ENCODE data around the gene GMDS. TPM values are rescaled to one million over a fixed set of nuclear protein-coding genes. Genes with fewer than 3 reads are reported as not detected.

GMDS gene
- total RNA-seq, 1 experiment from 2014 or later = 27.6 TPM

GRCh38 chr6:2097464-2097863, 147.9 kb downstream of the GMDS start:
- WGBS (ENCODE audit: extremely low coverage, insufficient read length, low lambda C conversion rate) = no CpG with 5 or more reads among the region's 3 CpGs

More at GRCh38 chr6:2097464-2097863, 147.9 kb downstream of the GMDS start:
- no peak overlapping the region for H2BK120ac ChIP-seq (ENCODE audit: low read depth, low read length, poor library complexity, severe bottlenecking)
- H3K79me2 ChIP-seq (ENCODE audit: insufficient read depth, low read length) = no peaks in the 10 kb centered on the region
- no peaks in the 10 kb centered on the region for H3K27me3 ChIP-seq (ENCODE audit: insufficient read depth, low read length)
- no peak overlapping the region for H3K4ac ChIP-seq (ENCODE audit: low read depth, low read length)
- no peaks in the 10 kb centered on the region; the same call in 1 of the 2 replicates for H3K4me1 ChIP-seq (ENCODE audit: insufficient read depth, low read length)
- H2BK12ac ChIP-seq (ENCODE audit: insufficient read length, low read depth, low read length) = no peak overlapping the region
- no peak overlapping the region for H2BK15ac ChIP-seq (ENCODE audit: low read depth, low read length)
- no peak overlapping the region for H3T11ph ChIP-seq (ENCODE audit: low read length)
- H3K4me2 ChIP-seq (ENCODE audit: insufficient read depth, insufficient read length, low read length) = no peak overlapping the region
- H3K9me3 ChIP-seq (ENCODE audit: control insufficient read depth, low read depth, low read length) = no peaks in the 10 kb centered on the region
- no peak overlapping the region for H3K27ac ChIP-seq (ENCODE audit: insufficient read length, low read depth, low read length)
- H4K8ac ChIP-seq (replicated peaks; ENCODE audit: insufficient read length, low read depth, low read length) = no peak overlapping the region
- no peaks in the 10 kb centered on the region for H3K23me2 ChIP-seq (ENCODE audit: insufficient read length, low read depth, low read length, poor library complexity, severe bottlenecking)
- H3K56ac ChIP-seq (ENCODE audit: insufficient read length, low read depth, low read length) = no peak overlapping the region
- no peak overlapping the region for H2BK5ac ChIP-seq (ENCODE audit: insufficient read length, low read length)
- no peaks in the 10 kb centered on the region for H3K9me3 Mint-ChIP-seq
- H2AK5ac ChIP-seq (ENCODE audit: insufficient read length, low read length) = no peak overlapping the region
- no peak overlapping the region for H4K5ac ChIP-seq (ENCODE audit: insufficient read length, low read depth, low read length)
- no peak overlapping the region for H3K9ac ChIP-seq (ENCODE audit: extremely low read depth, insufficient read length, low read length)
- peaks cover 4% of the 10 kb centered on the region in 2 experiments for H3K4me1 Mint-ChIP-seq
- H2BK20ac ChIP-seq (ENCODE audit: low read depth, low read length, poor library complexity, severe bottlenecking) = no peak overlapping the region
- no peaks in the 10 kb centered on the region for H3K27me3 Mint-ChIP-seq (ENCODE audit: low read depth)
- H3K18ac ChIP-seq (ENCODE audit: insufficient read length, low read depth, low read length) = no peak overlapping the region
- H3K27ac Mint-ChIP-seq = no peak overlapping the region
- H3K23ac ChIP-seq (ENCODE audit: insufficient read length, low read depth, low read length) = no peak overlapping the region
- no peak overlapping the region for H2AFZ ChIP-seq (ENCODE audit: low read length)
- H4K91ac ChIP-seq (ENCODE audit: insufficient read length, low read depth, low read length) = no peak overlapping the region
- H3K4me3 Mint-ChIP-seq = no peak overlapping the region
- TF ChIP-seq, protein P1, sequence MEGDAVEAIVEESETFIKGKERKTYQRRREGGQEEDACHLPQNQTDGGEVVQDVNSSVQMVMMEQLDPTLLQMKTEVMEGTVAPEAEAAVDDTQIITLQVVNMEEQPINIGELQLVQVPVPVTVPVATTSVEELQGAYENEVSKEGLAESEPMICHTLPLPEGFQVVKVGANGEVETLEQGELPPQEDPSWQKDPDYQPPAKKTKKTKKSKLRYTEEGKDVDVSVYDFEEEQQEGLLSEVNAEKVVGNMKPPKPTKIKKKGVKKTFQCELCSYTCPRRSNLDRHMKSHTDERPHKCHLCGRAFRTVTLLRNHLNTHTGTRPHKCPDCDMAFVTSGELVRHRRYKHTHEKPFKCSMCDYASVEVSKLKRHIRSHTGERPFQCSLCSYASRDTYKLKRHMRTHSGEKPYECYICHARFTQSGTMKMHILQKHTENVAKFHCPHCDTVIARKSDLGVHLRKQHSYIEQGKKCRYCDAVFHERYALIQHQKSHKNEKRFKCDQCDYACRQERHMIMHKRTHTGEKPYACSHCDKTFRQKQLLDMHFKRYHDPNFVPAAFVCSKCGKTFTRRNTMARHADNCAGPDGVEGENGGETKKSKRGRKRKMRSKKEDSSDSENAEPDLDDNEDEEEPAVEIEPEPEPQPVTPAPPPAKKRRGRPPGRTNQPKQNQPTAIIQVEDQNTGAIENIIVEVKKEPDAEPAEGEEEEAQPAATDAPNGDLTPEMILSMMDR (conservative IDR thresholded peaks at IDR 0.05) = no peak
- no peak overlapping the region for H3K14ac ChIP-seq (ENCODE audit: insufficient read depth, low read length)
- no peaks in the 10 kb centered on the region for H3K36me3 Mint-ChIP-seq (ENCODE audit: insufficient read depth in 1 of 3, low read depth in 3 of 3)
- DNase-seq = no peak
- no peaks in the 10 kb centered on the region for H3K79me1 ChIP-seq (ENCODE audit: insufficient read depth, low read depth, low read length, poor library complexity, severe bottlenecking)
- H4K20me1 ChIP-seq (ENCODE audit: control insufficient read depth, insufficient read depth, insufficient read length) = no peaks in the 10 kb centered on the region
